Ascending aorta (tissue), 1 donor: ENCODE results near the gene SLC25A1. TPM values are rescaled to one million over a fixed set of nuclear protein-coding genes. Genes with fewer than 3 reads are reported as not detected.

ENCODE experiments used
- total RNA-seq: library from RNA; depleted of rRNA; stranded (reverse); fragments of >200 nt; gene quantifications from one replicate; pipeline ENCODE4 v1.1.0, GENCODE V29; 2016

Gene SLC25A1
- total RNA-seq, 1 donor from 2014 or later = 89.3 TPM

Other genes starting within 250 kb of the SLC25A1 start
- 1.4 TPM for gene PRODH, start 242.4 kb downstream of the SLC25A1 start, total RNA-seq
- 34.7 TPM for gene DGCR2, start 56.3 kb downstream of the SLC25A1 start, total RNA-seq
- not detected for gene TSSK2, start 47.4 kb downstream of the SLC25A1 start, total RNA-seq
- 30.5 TPM for gene ESS2, start 34.1 kb downstream of the SLC25A1 start, total RNA-seq
- gene GSC2, start 28.4 kb downstream of the SLC25A1 start, total RNA-seq = not detected
- 26.0 TPM for gene CLTCL1, start 113.0 kb upstream of the SLC25A1 start, total RNA-seq